ENCODE measurements around the gene FICD.

FICD gene

DNA sequence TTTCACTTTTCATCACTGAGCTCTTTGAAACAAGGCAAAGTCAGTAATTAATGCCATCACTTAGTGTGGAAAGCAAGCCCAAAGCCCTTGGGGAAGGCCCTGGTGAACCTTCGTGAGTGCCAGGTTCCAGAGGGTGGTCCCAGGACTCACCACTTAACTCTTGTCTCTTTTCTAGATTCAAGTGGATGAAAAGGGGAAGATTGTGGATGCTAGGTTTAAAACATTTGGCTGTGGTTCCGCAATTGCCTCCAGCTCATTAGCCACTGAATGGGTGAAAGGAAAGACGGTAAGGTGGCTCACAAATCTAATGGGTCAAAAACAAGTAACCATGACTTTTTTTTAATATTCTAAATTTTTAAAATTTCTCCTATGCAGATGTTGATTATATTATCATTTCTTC lies 50.1 kb downstream of the FICD start:
- peaks cover 7% of the 10 kb centered on the region for H3F3A ChIP-seq (ENCODE audit: insufficient read depth)
- H3K27me3 ChIP-seq (ENCODE audit: low read length): no peaks in the 10 kb centered on the region
- H3K9me2 ChIP-seq (replicated peaks; ENCODE audit: insufficient read depth, low read length): no peaks in the 10 kb centered on the region
- H3K27ac ChIP-seq (ENCODE audit: low read depth, low read length): no peak overlapping the region
- H3K4me2 ChIP-seq (ENCODE audit: low read depth, low read length, poor library complexity, severe bottlenecking): no peak overlapping the region
- no peaks in the 10 kb centered on the region for H3K9me3 ChIP-seq (ENCODE audit: insufficient read depth, low read length)
- peaks cover 15% of the 10 kb centered on the region for H3K79me2 ChIP-seq (ENCODE audit: insufficient read depth, low read length)
- no peak overlapping the region for H2AFZ ChIP-seq (ENCODE audit: low read depth, low read length, severe bottlenecking)
- no peak overlapping the region for H3K4me3 ChIP-seq (ENCODE audit: insufficient read depth, low read length, poor library complexity, severe bottlenecking)
- no peak for TF ChIP-seq EZH2phosphoT487 (conservative IDR thresholded peaks at IDR 0.05; ENCODE audit: low read length)
- no peaks in the 10 kb centered on the region for H4K20me1 ChIP-seq (ENCODE audit: low read depth, low read length)
- H3K9ac ChIP-seq (ENCODE audit: low read length): no peak overlapping the region
- H3K36me3 ChIP-seq (ENCODE audit: low read length): peaks cover 12% of the 10 kb centered on the region; the same call in 1 of the 2 replicates

DNA sequence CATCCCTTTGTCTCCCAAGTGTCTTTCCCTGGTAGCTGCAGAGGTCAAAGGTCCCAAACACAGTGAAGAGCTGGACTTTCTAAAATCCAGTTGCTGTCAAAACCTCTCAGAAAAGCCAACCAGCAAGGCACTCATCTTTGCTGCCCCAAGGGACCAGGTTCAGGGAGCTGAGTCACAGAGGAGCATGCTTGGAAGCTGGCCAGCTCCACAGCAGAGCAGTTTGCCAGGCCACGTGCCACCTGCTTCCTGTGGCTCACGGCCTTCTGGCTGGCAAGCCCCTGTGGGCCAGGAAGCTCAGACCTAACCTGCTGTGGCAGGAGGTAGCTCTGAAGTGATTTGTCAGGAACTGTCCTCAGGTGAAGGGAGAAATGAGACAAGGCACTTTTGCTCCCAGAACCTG lies 50.9 kb downstream of the FICD start:
- Histone ChIP-seq H3K27me3 (ENCODE audit: low read length) (no peaks in the 10 kb centered on the region), H3K9me2 (replicated peaks; ENCODE audit: insufficient read depth, low read length) (no peaks in the 10 kb centered on the region), H3K9me3 (ENCODE audit: insufficient read depth, low read length) (no peaks in the 10 kb centered on the region), H3K4me3 (ENCODE audit: insufficient read depth, low read length, poor library complexity, severe bottlenecking) (no peak overlapping the region), H3K79me2 (ENCODE audit: insufficient read depth, low read length) (peaks cover 7% of the 10 kb centered on the region), H3K27ac (ENCODE audit: low read depth, low read length) (no peak overlapping the region), H3F3A (ENCODE audit: insufficient read depth) (peaks cover 7% of the 10 kb centered on the region), H3K4me2 (ENCODE audit: low read depth, low read length, poor library complexity, severe bottlenecking) (no peak overlapping the region), H2AFZ (ENCODE audit: low read depth, low read length, severe bottlenecking) (no peak overlapping the region), H3K36me3 (ENCODE audit: low read length) (peaks cover 12% of the 10 kb centered on the region; the same call in 1 of the 2 replicates), H4K20me1 (ENCODE audit: low read depth, low read length) (no peaks in the 10 kb centered on the region), H3K9ac (ENCODE audit: low read length) (no peak overlapping the region; the same call in 1 of the 2 replicates)
- TF ChIP-seq, protein P1, sequence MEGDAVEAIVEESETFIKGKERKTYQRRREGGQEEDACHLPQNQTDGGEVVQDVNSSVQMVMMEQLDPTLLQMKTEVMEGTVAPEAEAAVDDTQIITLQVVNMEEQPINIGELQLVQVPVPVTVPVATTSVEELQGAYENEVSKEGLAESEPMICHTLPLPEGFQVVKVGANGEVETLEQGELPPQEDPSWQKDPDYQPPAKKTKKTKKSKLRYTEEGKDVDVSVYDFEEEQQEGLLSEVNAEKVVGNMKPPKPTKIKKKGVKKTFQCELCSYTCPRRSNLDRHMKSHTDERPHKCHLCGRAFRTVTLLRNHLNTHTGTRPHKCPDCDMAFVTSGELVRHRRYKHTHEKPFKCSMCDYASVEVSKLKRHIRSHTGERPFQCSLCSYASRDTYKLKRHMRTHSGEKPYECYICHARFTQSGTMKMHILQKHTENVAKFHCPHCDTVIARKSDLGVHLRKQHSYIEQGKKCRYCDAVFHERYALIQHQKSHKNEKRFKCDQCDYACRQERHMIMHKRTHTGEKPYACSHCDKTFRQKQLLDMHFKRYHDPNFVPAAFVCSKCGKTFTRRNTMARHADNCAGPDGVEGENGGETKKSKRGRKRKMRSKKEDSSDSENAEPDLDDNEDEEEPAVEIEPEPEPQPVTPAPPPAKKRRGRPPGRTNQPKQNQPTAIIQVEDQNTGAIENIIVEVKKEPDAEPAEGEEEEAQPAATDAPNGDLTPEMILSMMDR (IDR thresholded peaks at IDR 0.05; ENCODE audit: insufficient read depth, low read length, poor library complexity, severe bottlenecking): no peak

DNA sequence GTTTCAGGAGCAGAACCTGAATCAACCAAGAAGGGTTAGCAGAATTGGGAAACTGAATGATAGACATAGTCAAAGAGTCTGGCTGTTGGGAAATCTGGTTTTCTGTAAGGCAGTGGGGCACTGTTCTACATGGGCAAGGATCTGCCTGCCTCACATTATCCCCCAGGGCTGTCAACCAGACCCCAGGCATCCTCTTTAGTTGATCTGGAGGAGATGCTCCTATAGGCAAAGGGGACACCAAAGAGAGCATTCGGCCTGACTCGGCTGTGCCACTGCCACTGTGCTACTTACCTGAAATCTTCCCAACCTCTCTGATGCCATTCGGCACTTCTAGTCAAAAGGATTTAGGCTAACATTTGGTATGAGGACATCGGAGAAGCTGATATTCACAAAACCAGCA lies 51.4 kb downstream of the FICD start:
- Histone ChIP-seq H3K79me2 (ENCODE audit: insufficient read depth, low read length) (peaks cover 7% of the 10 kb centered on the region), H3K9me3 (ENCODE audit: insufficient read depth, low read length) (no peaks in the 10 kb centered on the region), H4K20me1 (ENCODE audit: low read depth, low read length) (no peaks in the 10 kb centered on the region), H3K36me3 (ENCODE audit: low read length) (peaks cover 12% of the 10 kb centered on the region; the same call in 1 of the 2 replicates), H3F3A (ENCODE audit: insufficient read depth) (peaks cover 5% of the 10 kb centered on the region), H3K9me2 (replicated peaks; ENCODE audit: insufficient read depth, low read length) (no peaks in the 10 kb centered on the region), H3K4me2 (ENCODE audit: low read depth, low read length, poor library complexity, severe bottlenecking) (no peak overlapping the region), H3K4me3 (ENCODE audit: insufficient read depth, low read length, poor library complexity, severe bottlenecking) (no peak overlapping the region), H2AFZ (ENCODE audit: low read depth, low read length, severe bottlenecking) (no peak overlapping the region), H3K27ac (ENCODE audit: low read depth, low read length) (no peak overlapping the region), H3K9ac (ENCODE audit: low read length) (no peak overlapping the region), H3K27me3 (ENCODE audit: low read length) (no peaks in the 10 kb centered on the region)
- TF ChIP-seq EZH2phosphoT487 (conservative IDR thresholded peaks at IDR 0.05; ENCODE audit: low read length): no peak
- TF ChIP-seq, protein P1 (IDR thresholded peaks at IDR 0.05; ENCODE audit: insufficient read depth, low read length, poor library complexity, severe bottlenecking): no peak

DNA sequence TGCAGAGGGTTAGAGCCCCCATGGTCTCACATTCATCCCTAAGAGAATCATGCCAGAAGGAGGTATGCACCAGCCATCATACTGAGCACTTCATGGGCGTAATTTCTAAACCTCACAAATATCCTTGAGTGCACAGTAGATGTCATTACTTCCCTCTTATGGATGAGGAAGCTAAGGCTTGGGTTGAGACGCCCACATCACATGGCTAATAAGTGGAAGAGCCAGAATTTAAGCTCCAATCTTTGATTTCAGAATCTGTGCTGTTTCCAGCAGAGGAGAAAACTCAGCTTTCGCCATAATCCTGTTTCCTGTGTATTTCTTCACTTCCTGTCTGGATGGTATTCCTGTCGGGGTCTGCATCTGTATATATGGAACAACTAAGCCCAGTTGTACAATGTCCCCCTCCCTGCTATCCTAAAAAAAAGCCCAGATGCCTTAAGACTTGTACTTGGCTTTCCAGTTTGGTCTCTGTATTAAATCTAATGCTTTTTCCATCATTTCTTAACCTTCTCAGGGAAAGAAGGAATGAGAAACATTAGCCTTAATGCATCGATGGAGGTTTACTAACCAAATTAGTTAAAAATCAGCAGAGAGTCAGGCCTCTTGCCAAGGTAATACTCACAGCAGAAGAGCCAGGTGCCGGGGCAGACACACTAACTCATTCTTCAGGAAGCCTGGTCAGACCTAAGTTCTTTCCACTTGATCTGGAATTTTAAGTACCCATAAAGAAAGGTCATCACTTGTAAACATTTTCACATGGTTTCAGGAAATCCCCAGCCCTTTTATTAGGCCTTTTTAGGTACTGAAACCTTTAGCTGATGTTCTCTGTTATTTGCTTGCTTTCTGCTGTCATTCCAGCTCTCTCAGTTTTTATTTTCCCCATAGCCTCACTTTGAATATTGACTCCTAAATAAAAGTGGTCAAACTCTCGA lies 52.6 kb downstream of the FICD start:
- Histone ChIP-seq H4K20me1 (ENCODE audit: low read depth, low read length) (no peaks in the 10 kb centered on the region), H3K27ac (ENCODE audit: low read depth, low read length) (no peak overlapping the region), H3K79me2 (ENCODE audit: insufficient read depth, low read length) (peaks cover 7% of the 10 kb centered on the region), H3K9ac (ENCODE audit: low read length) (no peak overlapping the region), H3F3A (ENCODE audit: insufficient read depth) (no peaks in the 10 kb centered on the region), H3K4me2 (ENCODE audit: low read depth, low read length, poor library complexity, severe bottlenecking) (no peak overlapping the region), H3K27me3 (ENCODE audit: low read length) (no peaks in the 10 kb centered on the region), H3K36me3 (ENCODE audit: low read length) (peaks cover 12% of the 10 kb centered on the region; the same call in 1 of the 2 replicates), H3K9me3 (ENCODE audit: insufficient read depth, low read length) (no peaks in the 10 kb centered on the region), H3K4me3 (ENCODE audit: insufficient read depth, low read length, poor library complexity, severe bottlenecking) (no peak overlapping the region), H3K9me2 (replicated peaks; ENCODE audit: insufficient read depth, low read length) (no peaks in the 10 kb centered on the region), H2AFZ (ENCODE audit: low read depth, low read length, severe bottlenecking) (no peak overlapping the region)
- TF ChIP-seq, protein P1 (IDR thresholded peaks at IDR 0.05; ENCODE audit: insufficient read depth, low read length, poor library complexity, severe bottlenecking): no peak
- no peak for TF ChIP-seq EZH2phosphoT487 (conservative IDR thresholded peaks at IDR 0.05; ENCODE audit: low read length)

All from SU-DHL-6 (cell line).